ENCODE results near the gene GOLGA6L7. TPM values are rescaled to one million over a fixed set of nuclear protein-coding genes. Genes with fewer than 3 reads are reported as not detected.

Gene GOLGA6L7
- polyA plus RNA-seq, 1 donor from 2014 or later: not detected

- no peaks in the 10 kb centered on the region for H3F3A ChIP-seq (ENCODE audit: insufficient read depth, low read length, poor library complexity, severe bottlenecking)
- no peak overlapping the region for H3K9ac ChIP-seq (ENCODE audit: low read length)
- no peak overlapping the region for H3K4me3 ChIP-seq (ENCODE audit: low read length)
- no peaks in the 10 kb centered on the region for H3K27me3 ChIP-seq (ENCODE audit: insufficient read depth, low read depth, low read length)
- H3K9me3 ChIP-seq (ENCODE audit: low read length): no peaks in the 10 kb centered on the region
- no peak overlapping the region for H3K4me2 ChIP-seq (ENCODE audit: low read length)
- no peak for TF ChIP-seq EP300 (conservative IDR thresholded peaks at IDR 0.05; ENCODE audit: poor library complexity, severe bottlenecking)
- TF ChIP-seq SMC3 (conservative IDR thresholded peaks at IDR 0.05; ENCODE audit: poor library complexity): no peak
- no peak for TF ChIP-seq EZH2 (IDR thresholded peaks at IDR 0.05; ENCODE audit: borderline replicate concordance, insufficient read depth, low read length, poor library complexity, severe bottlenecking)
- no peak for TF ChIP-seq MXI1 (conservative IDR thresholded peaks at IDR 0.05; ENCODE audit: poor library complexity, severe bottlenecking)
- no peak for TF ChIP-seq POLR2AphosphoS5 (IDR thresholded peaks at IDR 0.05)
- no peak for TF ChIP-seq TAF1 (IDR thresholded peaks at IDR 0.05; ENCODE audit: low read depth)
- no peak for TF ChIP-seq RAD21 (conservative IDR thresholded peaks at IDR 0.05)
- peaks cover 9% of the 10 kb centered on the region for H3K79me2 ChIP-seq (replicated peaks; ENCODE audit: insufficient read depth, low read length)
- no peaks in the 10 kb centered on the region for H4K20me1 ChIP-seq (ENCODE audit: insufficient read depth)
- no peak overlapping the region for H2AFZ ChIP-seq (ENCODE audit: low read depth, low read length)
- H3K27ac ChIP-seq (ENCODE audit: low read length): no peak overlapping the region
- no peaks in the 10 kb centered on the region for H3K9me2 ChIP-seq (ENCODE audit: insufficient read depth, low read length)
- no peaks in the 10 kb centered on the region for H3K36me3 ChIP-seq (ENCODE audit: insufficient read depth, low read length)
Measured at GRCh38 chr15:28880680-28881079, 32.2 kb upstream of the GOLGA6L7 start.

- no peaks in the 10 kb centered on the region for H4K20me1 ChIP-seq (ENCODE audit: insufficient read depth)
- H3K36me3 ChIP-seq (ENCODE audit: insufficient read depth, low read length): no peaks in the 10 kb centered on the region
- TF ChIP-seq REST (IDR thresholded peaks at IDR 0.05; ENCODE audit: borderline replicate concordance) (no peak), TAF1 (IDR thresholded peaks at IDR 0.05; ENCODE audit: low read depth) (no peak), RAD21 (conservative IDR thresholded peaks at IDR 0.05) (no peak), MXI1 (conservative IDR thresholded peaks at IDR 0.05; ENCODE audit: poor library complexity, severe bottlenecking) (no peak), SMC3 (conservative IDR thresholded peaks at IDR 0.05; ENCODE audit: poor library complexity) (no peak), EZH2 (IDR thresholded peaks at IDR 0.05; ENCODE audit: borderline replicate concordance, insufficient read depth, low read length, poor library complexity, severe bottlenecking) (no peak), CTCF (IDR thresholded peaks at IDR 0.05; ENCODE audit: poor library complexity, severe bottlenecking) (no peak), POLR2AphosphoS5 (IDR thresholded peaks at IDR 0.05) (no peak), EP300 (conservative IDR thresholded peaks at IDR 0.05; ENCODE audit: poor library complexity, severe bottlenecking) (no peak)
- no peak overlapping the region for H3K27ac ChIP-seq (ENCODE audit: low read length)
- H2AFZ ChIP-seq (ENCODE audit: low read depth, low read length): no peak overlapping the region
- no peaks in the 10 kb centered on the region for H3K27me3 ChIP-seq (ENCODE audit: insufficient read depth, low read depth, low read length)
- no peaks in the 10 kb centered on the region for H3K79me2 ChIP-seq (replicated peaks; ENCODE audit: insufficient read depth, low read length)
- H3K4me3 ChIP-seq (ENCODE audit: low read length): no peak overlapping the region
- no peaks in the 10 kb centered on the region for H3F3A ChIP-seq (ENCODE audit: insufficient read depth, low read length, poor library complexity, severe bottlenecking)
- H3K9me2 ChIP-seq (ENCODE audit: insufficient read depth, low read length): no peaks in the 10 kb centered on the region
- no peak overlapping the region for H3K9ac ChIP-seq (ENCODE audit: low read length)
- no peaks in the 10 kb centered on the region for H3K9me3 ChIP-seq (ENCODE audit: low read length)
- no peak overlapping the region for H3K4me2 ChIP-seq (ENCODE audit: low read length)
Measured at GRCh38 chr15:28879551-28879950, 31.1 kb upstream of the GOLGA6L7 start.
